Measurements from ENCODE around the gene ZNF107. TPM values are rescaled to one million over a fixed set of nuclear protein-coding genes. Genes with fewer than 3 reads are reported as not detected.
"Not testable (repeated sequence)": the region's sequence is repeated elsewhere in the genome, so short reads cannot be mapped to it uniquely, and the experiment has no call there.

ZNF107 gene
- total RNA-seq, 2 experiments from 2014 or later = 13.5 to 14.3 TPM

DNA sequence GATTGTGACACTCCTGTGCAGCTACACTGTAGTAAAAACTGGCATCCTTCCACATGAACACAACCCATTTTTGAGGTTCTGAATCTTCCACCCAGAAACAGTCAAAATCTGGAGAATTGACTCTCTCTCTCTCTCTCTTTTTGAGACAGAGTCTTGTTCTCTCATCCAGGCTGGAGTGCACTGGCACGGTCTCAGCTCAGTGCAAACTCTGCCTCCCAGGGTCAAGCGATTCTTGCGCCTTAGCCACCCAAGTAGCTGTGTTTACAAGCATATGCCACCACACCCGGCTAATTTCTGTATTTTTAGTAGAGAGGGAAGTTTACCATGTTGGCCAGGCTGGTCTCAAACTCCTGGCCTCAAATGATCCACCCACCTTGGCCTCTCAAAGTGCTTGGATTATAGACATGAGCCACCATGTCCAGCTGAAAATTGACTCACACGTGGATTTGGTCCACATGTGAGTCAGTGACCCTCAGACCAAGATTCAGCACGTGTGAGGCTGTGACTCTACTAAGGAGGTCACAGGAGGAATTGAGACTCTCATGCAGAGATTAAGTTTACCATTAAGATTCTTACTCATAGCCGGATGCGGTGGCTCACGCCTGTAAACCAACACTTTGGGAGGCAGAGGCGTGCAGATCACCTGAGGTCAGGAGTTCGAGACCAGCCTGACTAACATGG is 12.1 kb upstream of the ZNF107 start:
- no peak for DNase-seq
- no peaks in the 10 kb centered on the region for H3K36me3 Mint-ChIP-seq
- H3K27me3 Mint-ChIP-seq = no peaks in the 10 kb centered on the region
- intact Hi-C loops (cut with micrococcal nuclease) = no loop called here
- H3K4me3 Mint-ChIP-seq = no peak overlapping the region
- H3K27ac Mint-ChIP-seq = no peak overlapping the region
- no peaks in the 10 kb centered on the region for H3K9me3 Mint-ChIP-seq
- ChIA-PET CTCF (no interaction called here), POLR2A (no interaction called here)
- no peaks in the 10 kb centered on the region for H3K4me1 Mint-ChIP-seq (ENCODE audit: low read depth)

DNA sequence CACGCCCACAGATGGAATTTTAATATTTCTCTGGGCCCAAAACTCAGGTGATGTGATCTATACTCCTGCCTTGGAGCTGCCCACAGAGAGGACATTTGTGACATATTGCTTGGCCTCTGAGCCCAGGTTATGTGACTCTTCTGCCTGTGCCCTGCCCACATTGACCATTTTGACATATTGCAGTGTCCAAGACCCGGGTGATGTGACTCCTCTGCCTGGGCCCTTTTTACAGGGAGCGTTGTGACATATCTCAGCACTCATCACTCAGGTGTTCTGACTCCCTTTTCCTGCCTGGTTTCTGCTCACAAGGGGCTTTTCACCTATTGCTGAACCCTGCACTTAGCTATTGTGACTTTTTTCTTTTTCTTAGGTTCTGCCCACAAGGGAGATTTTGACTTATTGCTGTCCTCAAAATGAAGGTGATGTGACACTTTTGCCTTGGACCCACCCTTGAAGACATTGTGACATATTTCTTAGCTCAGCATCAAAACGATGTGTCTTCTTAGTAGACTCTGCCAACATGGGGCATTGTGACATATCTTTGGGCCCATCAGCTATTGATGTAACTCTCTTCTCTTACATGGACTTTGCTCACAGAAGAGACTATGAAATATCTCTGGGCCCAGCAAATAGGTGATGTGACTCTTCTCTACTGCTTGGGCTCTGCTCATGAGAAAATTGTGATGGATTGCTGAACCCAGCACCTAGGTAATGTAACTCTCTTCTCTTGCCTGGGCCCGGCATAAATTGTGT is 11.0 kb upstream of the ZNF107 start:
- no peak for DNase-seq
- Mint-ChIP-seq H3K9me3 (no peaks in the 10 kb centered on the region), H3K36me3 (no peaks in the 10 kb centered on the region), H3K27me3 (no peaks in the 10 kb centered on the region), H3K4me1 (ENCODE audit: low read depth) (no peaks in the 10 kb centered on the region), H3K27ac (no peak overlapping the region), H3K4me3 (no peak overlapping the region)
- ChIA-PET CTCF (interaction anchor here (0.9 kb wide), 1 partner anchor 32 kb away, joined by 3 read pairs; no protein-coding TSS in a partner anchor), POLR2A (no interaction called here)
- intact Hi-C loops (cut with micrococcal nuclease) = no loop called here

DNA sequence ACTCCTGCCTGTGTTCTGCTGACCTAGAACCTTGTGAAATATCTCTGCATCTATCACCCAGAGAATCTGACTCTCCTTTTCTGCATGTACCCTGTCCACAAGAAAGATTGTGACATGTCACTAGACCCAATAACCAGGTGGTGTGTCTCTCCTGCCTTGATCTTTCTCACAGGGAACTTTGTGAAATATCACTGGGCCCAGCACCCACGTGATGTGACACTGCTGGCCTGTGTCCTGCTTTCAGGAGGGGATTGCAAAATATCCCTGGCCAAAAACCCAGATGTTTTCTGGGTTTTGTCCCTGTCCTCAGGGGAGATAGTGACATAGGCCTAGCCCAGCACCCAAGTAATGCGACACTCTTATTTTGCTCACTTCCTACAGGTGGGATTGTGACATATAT is 10.1 kb upstream of the ZNF107 start:
- Mint-ChIP-seq H3K9me3 (no peaks in the 10 kb centered on the region), H3K27ac (no peak overlapping the region)
- POLR2A ChIA-PET = no interaction called here

DNA sequence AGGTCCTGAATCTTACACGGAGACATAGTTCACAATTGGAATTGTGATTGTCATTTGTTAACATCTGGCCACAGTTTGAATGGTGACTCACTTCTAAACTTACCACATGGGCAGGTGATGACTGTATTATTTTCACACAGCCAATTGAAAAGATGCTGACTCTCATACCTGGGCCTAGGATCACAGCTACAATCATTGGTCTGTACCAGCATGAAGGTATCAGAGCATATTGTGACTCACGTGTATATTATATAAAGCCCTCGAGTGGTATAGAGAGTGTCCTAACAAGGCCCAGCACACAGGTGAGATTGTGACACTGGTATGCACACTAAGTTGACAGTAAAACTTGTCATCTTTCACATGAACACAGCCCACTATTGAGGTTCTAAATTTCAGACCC is 9.4 kb upstream of the ZNF107 start:
- no peak for DNase-seq
- POLR2A ChIA-PET = no interaction called here
- peaks cover 6% of the 10 kb centered on the region for H3K9me3 Mint-ChIP-seq

More for the DNA sequence above, 10.1 kb upstream of the ZNF107 start:
- Mint-ChIP-seq H3K27me3 (no peaks in the 10 kb centered on the region), H3K4me1 (ENCODE audit: low read depth) (no peaks in the 10 kb centered on the region), H3K4me3 (no peak overlapping the region), H3K36me3 (peaks cover 2% of the 10 kb centered on the region)
- DNase-seq = no peak
- intact Hi-C loops (cut with micrococcal nuclease) = no loop called here
- CTCF ChIA-PET = no interaction called here

DNA sequence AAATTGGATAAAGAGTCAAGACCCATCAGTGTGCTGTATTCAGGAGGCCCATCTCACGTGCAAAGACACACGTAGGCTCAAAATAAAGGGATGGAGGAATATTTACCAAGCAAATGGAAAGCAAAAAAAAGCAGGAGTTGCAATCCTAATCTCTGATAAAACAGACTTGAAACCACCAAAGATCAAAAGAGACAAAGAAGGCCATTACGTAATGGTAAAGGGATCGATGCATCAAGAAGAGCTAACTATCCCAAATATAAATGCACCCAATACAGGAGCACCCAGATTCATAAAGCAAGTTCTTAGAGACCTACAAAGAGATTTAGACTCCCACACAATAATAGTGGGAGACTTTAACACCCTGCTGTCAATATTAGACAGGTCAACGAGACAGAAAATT is 3.8 kb upstream of the ZNF107 start:
- H3K4me3 Mint-ChIP-seq, CTCF ChIA-PET, POLR2A ChIA-PET, H3K9me3 Mint-ChIP-seq, DNase-seq, H3K27ac Mint-ChIP-seq, H3K27me3 Mint-ChIP-seq: not testable (repeated sequence)
- Mint-ChIP-seq H3K36me3 (peaks cover 11% of the 10 kb centered on the region), H3K4me1 (ENCODE audit: low read depth) (peaks cover 16% of the 10 kb centered on the region)
- intact Hi-C loops (cut with micrococcal nuclease) = loop anchor here (10.0 kb wide), 1 partner anchor 343 kb away; the partner anchor contains the start of gene ERV3-1

More for the DNA sequence above, 9.4 kb upstream of the ZNF107 start:
- Mint-ChIP-seq H3K36me3 (peaks cover 7% of the 10 kb centered on the region), H3K27me3 (no peaks in the 10 kb centered on the region), H3K4me3 (no peak overlapping the region), H3K4me1 (ENCODE audit: low read depth) (no peaks in the 10 kb centered on the region), H3K27ac (no peak overlapping the region)
- intact Hi-C loops (cut with micrococcal nuclease) = no loop called here
- CTCF ChIA-PET = no interaction called here

DNA sequence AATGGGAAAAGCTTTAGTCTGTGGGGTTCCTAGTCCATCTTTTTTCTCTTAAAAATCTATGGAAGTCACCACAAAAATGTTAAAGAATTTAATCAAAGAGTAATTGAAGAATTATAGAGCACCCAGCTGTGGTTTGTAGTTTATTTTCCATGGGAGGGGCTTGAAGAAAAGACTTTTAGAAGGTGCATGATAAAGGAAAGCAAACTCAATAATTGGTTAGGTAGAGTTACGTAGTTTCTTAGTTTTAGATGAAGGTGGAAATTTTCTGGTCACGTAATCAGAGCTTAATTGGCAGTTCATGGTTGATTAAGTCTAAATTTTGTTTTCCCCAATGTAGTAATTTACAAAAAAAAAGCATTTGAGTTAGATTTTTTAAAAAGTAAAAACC is 724 bp downstream of the ZNF107 start:
- H3K4me1 Mint-ChIP-seq (ENCODE audit: low read depth) = peaks cover 48% of the 10 kb centered on the region
- POLR2A ChIA-PET = interaction anchor here (1.6 to 2.0 kb wide), 3 partner anchors 104 to 340 kb away, joined by 8 to 13 read pairs (median 10); partner anchors contain the start of genes ERV3-1, ZNF138 and ZNF680

DNA sequence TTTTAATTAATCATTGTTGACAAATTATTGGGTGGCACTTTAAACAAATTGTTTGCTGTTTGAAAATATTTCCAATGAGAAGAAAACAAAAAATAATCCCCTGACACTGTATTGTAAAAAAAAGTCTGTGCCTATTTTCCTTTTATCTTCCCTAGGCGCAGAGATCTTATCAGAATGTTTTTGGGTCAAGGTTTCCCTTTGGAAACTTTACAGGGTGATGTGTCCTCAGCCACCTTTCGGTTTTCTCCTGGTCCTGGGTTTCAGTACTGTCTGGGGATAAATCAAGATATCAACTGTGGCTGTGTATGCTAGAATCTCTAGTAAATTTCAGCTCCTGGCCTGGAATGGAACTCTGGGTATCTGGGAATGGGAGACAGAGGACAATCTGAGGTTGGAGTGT is 1.4 kb downstream of the ZNF107 start:
- intact Hi-C loops (cut with micrococcal nuclease) = loop anchor here (2.0 to 10.0 kb wide), 3 partner anchors 105 to 337 kb away; partner anchors contain the start of genes ERV3-1, ZNF138 and ZNF680
- no peak for DNase-seq
- Mint-ChIP-seq H3K4me1 (ENCODE audit: low read depth) (peaks cover 51% of the 10 kb centered on the region), H3K4me3 (peak overlapping the region; percentile 90), H3K27me3 (no peaks in the 10 kb centered on the region), H3K9me3 (peaks cover 11% of the 10 kb centered on the region), H3K36me3 (peaks cover 37% of the 10 kb centered on the region), H3K27ac (peak overlapping the region; percentile 95)
- ChIA-PET POLR2A (interaction anchor here (2.0 kb wide), 1 partner anchor 127 kb away, joined by 10 read pairs; the partner anchor contains the start of gene ZNF138), CTCF (no interaction called here)

More for the DNA sequence above, 724 bp downstream of the ZNF107 start:
- no peak for DNase-seq
- Mint-ChIP-seq H3K27me3 (no peaks in the 10 kb centered on the region), H3K4me3 (peak overlapping the region; percentile 90), H3K9me3 (peaks cover 11% of the 10 kb centered on the region), H3K27ac (peak overlapping the region; percentile 95), H3K36me3 (peaks cover 33% of the 10 kb centered on the region)
- CTCF ChIA-PET = interaction anchor here (1.0 kb wide), 1 partner anchor 316 kb away, joined by 3 read pairs; no protein-coding TSS in a partner anchor
- intact Hi-C loops (cut with micrococcal nuclease) = loop anchor here (1.0 to 10.0 kb wide), 4 partner anchors 104 to 338 kb away; partner anchors contain the start of genes ERV3-1, ZNF138, ZNF273 and ZNF680

DNA sequence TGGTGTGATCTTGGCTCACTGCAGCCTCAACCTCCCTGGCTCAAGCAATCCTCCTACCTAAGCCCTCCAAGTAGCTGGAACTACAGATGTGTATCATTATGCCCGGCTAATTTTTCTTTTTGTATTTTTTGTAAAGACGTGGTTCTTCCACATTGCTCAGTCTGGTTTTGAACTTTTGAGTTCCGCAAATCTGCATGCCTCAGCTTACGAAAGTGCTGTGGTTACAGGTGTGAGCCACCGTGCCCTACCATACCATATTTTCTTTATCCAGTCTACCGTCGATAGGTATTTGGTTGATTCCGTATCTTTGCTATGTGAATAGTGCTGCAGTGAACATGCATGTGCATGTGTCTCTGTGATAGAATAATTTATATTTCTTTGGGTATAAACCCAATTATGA is 6.5 kb downstream of the ZNF107 start:
- Mint-ChIP-seq H3K4me3 (no peak overlapping the region), H3K27me3 (no peaks in the 10 kb centered on the region), H3K27ac (no peak overlapping the region), H3K9me3 (peaks cover 30% of the 10 kb centered on the region), H3K4me1 (ENCODE audit: low read depth) (peaks cover 71% of the 10 kb centered on the region), H3K36me3 (peaks cover 54% of the 10 kb centered on the region)
- DNase-seq = no peak
- CTCF ChIA-PET = no interaction called here
- POLR2A ChIA-PET = no interaction called here
- intact Hi-C loops (cut with micrococcal nuclease) = no loop called here

DNA sequence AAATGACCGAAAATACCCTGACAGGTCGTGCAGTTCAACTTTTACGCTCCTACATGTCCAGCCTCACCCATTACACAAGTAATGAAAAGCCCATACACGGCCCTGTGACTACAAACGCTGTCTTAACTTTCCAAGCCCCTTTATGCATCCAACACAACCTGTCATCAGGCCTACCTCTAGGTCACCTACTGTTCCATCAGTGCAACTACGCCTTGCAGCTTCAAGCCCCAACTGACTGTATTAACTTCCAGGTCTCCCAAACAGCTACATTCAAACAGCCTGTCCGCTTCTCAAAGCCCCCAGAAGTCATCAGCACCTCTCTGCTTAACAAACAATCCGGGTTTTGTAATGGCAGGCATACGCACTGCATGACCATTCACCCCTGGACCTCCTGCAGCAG is 19.2 kb downstream of the ZNF107 start:
- no peak for DNase-seq
- POLR2A ChIA-PET = no interaction called here
- peaks cover 26% of the 10 kb centered on the region for H3K9me3 Mint-ChIP-seq

DNA sequence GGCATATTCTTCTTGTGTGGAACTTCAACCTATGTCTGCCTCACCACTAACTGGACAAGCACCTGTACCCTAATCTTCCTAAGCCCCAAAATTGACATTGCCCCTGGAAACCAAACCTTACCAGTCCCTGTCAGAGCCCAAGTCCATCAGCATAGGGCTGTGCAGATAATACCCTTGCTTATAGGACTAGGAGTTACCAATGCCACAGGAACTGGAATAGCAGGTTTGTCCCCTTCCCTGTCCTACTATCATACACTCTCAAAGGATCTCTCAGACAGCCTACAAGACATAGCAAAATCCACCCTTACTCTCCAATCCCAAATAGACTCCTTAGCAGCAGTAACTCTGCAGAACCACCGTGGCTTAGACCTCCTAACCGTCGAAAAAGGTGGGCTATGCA is 19.8 kb downstream of the ZNF107 start:
- H3K27me3 Mint-ChIP-seq = no peaks in the 10 kb centered on the region
- peaks cover 26% of the 10 kb centered on the region for H3K9me3 Mint-ChIP-seq
- CTCF ChIA-PET = no interaction called here
- H3K27ac Mint-ChIP-seq = peak overlapping the region; percentile 89
- no peak overlapping the region for H3K4me3 Mint-ChIP-seq
- intact Hi-C loops (cut with micrococcal nuclease) = no loop called here
- no peak for DNase-seq
- peaks cover 46% of the 10 kb centered on the region for H3K4me1 Mint-ChIP-seq (ENCODE audit: low read depth)
- POLR2A ChIA-PET = no interaction called here
- H3K36me3 Mint-ChIP-seq = peaks cover 18% of the 10 kb centered on the region

More for the DNA sequence above, 19.2 kb downstream of the ZNF107 start:
- Mint-ChIP-seq H3K4me3 (no peak overlapping the region), H3K27me3 (no peaks in the 10 kb centered on the region), H3K36me3 (peaks cover 16% of the 10 kb centered on the region), H3K4me1 (ENCODE audit: low read depth) (peaks cover 46% of the 10 kb centered on the region), H3K27ac (peak overlapping the region; percentile 5)
- CTCF ChIA-PET = interaction anchor here (0.6 kb wide), 1 partner anchor 20 kb away, joined by 3 read pairs; no protein-coding TSS in a partner anchor
- intact Hi-C loops (cut with micrococcal nuclease) = no loop called here

DNA sequence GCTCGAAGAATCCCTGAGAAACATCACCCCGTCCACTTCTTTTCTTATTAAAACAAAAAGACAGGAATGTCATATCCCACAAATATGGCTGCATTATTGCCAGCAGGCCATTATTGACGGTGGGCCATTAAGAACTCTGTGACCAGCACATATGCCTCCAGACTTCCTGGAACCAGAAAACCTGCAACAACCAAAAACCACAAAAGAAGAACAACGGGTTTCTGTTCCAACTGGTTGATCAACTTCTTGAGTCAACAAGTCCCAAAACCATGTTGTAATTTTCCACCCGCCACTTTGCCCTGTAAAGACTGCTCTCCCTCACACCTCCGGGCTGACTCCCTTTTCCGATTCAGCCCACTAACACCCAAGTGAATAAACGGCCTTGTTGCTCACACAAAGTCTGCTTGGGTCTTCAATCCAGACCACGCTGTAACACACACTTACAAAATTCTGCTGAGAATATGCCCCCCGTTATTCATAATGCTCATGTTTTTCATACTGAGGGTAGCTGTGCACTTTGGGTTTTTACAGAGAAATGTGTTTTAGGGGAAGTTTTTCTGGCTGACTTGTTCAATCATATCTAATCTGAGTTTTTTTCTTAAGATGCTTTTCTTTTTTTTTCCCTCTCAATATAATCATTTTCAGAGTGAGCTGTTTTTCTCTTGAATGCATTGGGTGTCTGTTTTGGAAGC is 20.7 kb downstream of the ZNF107 start:
- Mint-ChIP-seq H3K27ac (peak overlapping the region; percentile 89), H3K36me3 (peaks cover 24% of the 10 kb centered on the region), H3K27me3 (no peaks in the 10 kb centered on the region), H3K4me1 (ENCODE audit: low read depth) (peaks cover 46% of the 10 kb centered on the region), H3K9me3 (peaks cover 26% of the 10 kb centered on the region), H3K4me3 (peak overlapping the region; percentile 9)
- intact Hi-C loops (cut with micrococcal nuclease) = no loop called here
- CTCF ChIA-PET = interaction anchor here (0.9 to 1.5 kb wide), 2 partner anchors 32 to 61 kb away, joined by 3 read pairs; no protein-coding TSS in a partner anchor
- POLR2A ChIA-PET = no interaction called here
- DNase-seq = peak; percentile 65

DNA sequence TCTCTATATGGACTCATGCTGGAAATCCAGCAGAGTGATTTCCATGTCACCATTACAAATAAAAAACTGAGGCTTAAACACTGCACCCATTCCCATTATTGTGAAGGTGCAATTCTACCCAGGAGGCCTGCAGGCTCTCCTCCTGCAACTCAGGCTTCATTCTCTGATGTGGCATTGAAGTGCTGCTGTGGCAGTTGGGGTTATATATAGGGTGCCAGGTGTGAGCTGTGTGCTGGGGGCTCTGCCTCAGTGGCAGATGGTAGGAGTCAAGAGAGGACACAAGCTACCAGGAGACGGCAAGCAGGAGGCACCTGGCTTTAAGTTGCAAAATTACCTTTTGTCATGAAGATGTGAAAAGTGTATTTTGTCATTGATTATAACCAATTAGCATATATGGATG is 21.3 kb downstream of the ZNF107 start:
- no peaks in the 10 kb centered on the region for H3K27me3 Mint-ChIP-seq
- H3K9me3 Mint-ChIP-seq = peaks cover 29% of the 10 kb centered on the region
- H3K36me3 Mint-ChIP-seq = peaks cover 29% of the 10 kb centered on the region
- H3K27ac Mint-ChIP-seq = peak overlapping the region; percentile 89
- H3K4me1 Mint-ChIP-seq (ENCODE audit: low read depth) = peaks cover 50% of the 10 kb centered on the region
- no peak for DNase-seq
- H3K4me3 Mint-ChIP-seq = no peak overlapping the region
- ChIA-PET POLR2A (no interaction called here), CTCF (interaction anchor here (0.9 to 1.5 kb wide), 2 partner anchors 32 to 61 kb away, joined by 3 read pairs; no protein-coding TSS in a partner anchor)
- intact Hi-C loops (cut with micrococcal nuclease) = no loop called here

Data from activated CD4-positive, alpha-beta memory T cell treated with anti-CD3 and anti-CD28 coated beads for 36 hours (primary cell).